HepG2 (cell line): Measurements from ENCODE around the gene MCAT. TPM values are rescaled to one million over a fixed set of nuclear protein-coding genes. Genes with fewer than 3 reads are reported as not detected.

Source experiments
- MTF2 ChIP-seq: sonication (generic); formaldehyde crosslinking; IDR thresholded peaks from 2 replicates; pipeline ENCODE4 v1.5.0; 2020; ENCODE audit warnings: missing genetic modification reagents, borderline replicate concordance
- RFX5 ChIP-seq: IDR thresholded peaks from 2 replicates; pipeline ENCODE4 v1.6.1; 2011; ENCODE audit warnings: low read depth, low read length, improper control_type of control experiment
- ZNF234 ChIP-seq: sonication (generic); formaldehyde crosslinking; conservative IDR thresholded peaks from 2 replicates; pipeline ENCODE4 v1.5.1; 2020; ENCODE audit warnings: mild to moderate bottlenecking, missing genetic modification reagents
- ZNF335 ChIP-seq: sonication (generic); formaldehyde crosslinking; IDR thresholded peaks from 2 replicates; pipeline ENCODE4 v1.4.0; 2020; ENCODE audit warnings: missing genetic modification reagents
- polyA plus RNA-seq, 8 experiments: library from polyadenylated mRNA; depleted of rRNA in 3 of 8; stranded (reverse) in 7 of 8; unstranded in 1 of 8; fragments of >200 nt; fragmentation: Illumina TruSeq in 4 of 8; extraction: Trizol in 4 of 8; gene quantifications; 2 replicates each; pipeline versions ENCODE4 v1.2.1 to v1.2.3, GENCODE V29; 2011 to 2016; ENCODE audit warnings: low read depth in 4 of 8, missing spikeins in 1 of 8, mixed read lengths in 1 of 8; ENCODE audit not compliant: insufficient read depth in 1 of 8
- total RNA-seq, 5 experiments: library from RNA; depleted of rRNA; stranded (reverse); fragments of >200 nt; fragmentation: Illumina TruSeq; extraction: Trizol; gene quantifications; 2 replicates each; pipeline ENCODE4 v1.2.3, GENCODE V29; 2016; ENCODE audit warnings: low read depth in 1 of 5
- TF ChIP-seq, protein P1 (sequence below): sonication (generic); formaldehyde crosslinking; IDR thresholded peaks from 2 replicates; pipeline ENCODE4 v1.5.0; 2020; ENCODE audit warnings: mild to moderate bottlenecking, missing genetic modification reagents, borderline replicate concordance
- TF ChIP-seq, protein P2 (sequence below): sonication (generic); formaldehyde crosslinking; IDR thresholded peaks from 2 replicates; pipeline ENCODE4 v1.8.0; 2022; ENCODE audit warnings: missing genetic modification reagents, low read depth, mild to moderate bottlenecking, borderline replicate concordance
- TF ChIP-seq, protein P3 (sequence below): sonication (generic); formaldehyde crosslinking; IDR thresholded peaks from 2 replicates; pipeline ENCODE4 v1.5.1; 2020; ENCODE audit warnings: mild to moderate bottlenecking, missing genetic modification reagents, borderline replicate concordance
- TF ChIP-seq, protein P4 (sequence below): IDR thresholded peaks from 2 replicates; pipeline ENCODE4 v1.6.1; 2016; ENCODE audit warnings: low read depth, control low read depth
- TF ChIP-seq, protein P5 (sequence below): sonication (generic); formaldehyde crosslinking; IDR thresholded peaks from 2 replicates; pipeline ENCODE4 v1.4.0; 2020; ENCODE audit warnings: missing genetic modification reagents, mild to moderate bottlenecking, borderline replicate concordance

The MCAT gene
- total and polyA plus RNA-seq, 2 of the 13 experiments (the other 11 are each of a cell fraction or from before 2014, with no cell fraction given) = 9.3 to 16.7 TPM

DNA sequence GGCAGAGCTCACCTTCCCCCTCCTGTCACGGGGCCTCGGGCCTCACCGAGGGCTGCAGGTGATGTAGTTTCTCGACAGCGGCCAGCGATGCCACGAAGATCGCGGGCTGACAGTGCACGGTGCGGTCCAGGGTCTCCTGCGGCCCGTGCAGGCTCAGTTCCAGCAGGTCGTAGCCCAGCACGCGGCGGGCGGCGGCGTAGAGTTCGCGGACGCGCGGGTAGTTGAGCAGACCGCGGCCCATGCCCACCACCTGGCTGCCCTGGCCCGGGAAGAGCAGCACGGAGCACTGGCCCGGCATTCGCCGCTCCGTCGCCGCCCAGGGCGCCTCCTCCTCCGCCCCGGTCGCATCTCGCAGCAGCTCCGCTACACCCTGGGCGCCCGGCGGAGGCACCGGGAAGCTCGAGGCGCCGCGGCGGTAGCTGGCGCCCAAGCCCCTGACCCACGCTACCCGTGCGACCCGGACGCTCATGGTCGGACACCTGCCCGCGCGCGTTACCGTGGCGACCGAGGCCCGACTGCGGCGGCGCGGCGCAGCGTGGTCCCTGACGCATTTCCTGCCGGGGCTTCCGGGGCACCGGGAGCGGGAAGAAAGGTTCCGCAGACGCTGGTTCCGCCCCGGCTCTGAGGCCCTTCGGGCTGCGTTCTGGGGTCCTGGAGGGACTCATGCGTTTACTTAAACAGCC lies at the start of gene MCAT (continued):
- TF ChIP-seq, protein P1, sequence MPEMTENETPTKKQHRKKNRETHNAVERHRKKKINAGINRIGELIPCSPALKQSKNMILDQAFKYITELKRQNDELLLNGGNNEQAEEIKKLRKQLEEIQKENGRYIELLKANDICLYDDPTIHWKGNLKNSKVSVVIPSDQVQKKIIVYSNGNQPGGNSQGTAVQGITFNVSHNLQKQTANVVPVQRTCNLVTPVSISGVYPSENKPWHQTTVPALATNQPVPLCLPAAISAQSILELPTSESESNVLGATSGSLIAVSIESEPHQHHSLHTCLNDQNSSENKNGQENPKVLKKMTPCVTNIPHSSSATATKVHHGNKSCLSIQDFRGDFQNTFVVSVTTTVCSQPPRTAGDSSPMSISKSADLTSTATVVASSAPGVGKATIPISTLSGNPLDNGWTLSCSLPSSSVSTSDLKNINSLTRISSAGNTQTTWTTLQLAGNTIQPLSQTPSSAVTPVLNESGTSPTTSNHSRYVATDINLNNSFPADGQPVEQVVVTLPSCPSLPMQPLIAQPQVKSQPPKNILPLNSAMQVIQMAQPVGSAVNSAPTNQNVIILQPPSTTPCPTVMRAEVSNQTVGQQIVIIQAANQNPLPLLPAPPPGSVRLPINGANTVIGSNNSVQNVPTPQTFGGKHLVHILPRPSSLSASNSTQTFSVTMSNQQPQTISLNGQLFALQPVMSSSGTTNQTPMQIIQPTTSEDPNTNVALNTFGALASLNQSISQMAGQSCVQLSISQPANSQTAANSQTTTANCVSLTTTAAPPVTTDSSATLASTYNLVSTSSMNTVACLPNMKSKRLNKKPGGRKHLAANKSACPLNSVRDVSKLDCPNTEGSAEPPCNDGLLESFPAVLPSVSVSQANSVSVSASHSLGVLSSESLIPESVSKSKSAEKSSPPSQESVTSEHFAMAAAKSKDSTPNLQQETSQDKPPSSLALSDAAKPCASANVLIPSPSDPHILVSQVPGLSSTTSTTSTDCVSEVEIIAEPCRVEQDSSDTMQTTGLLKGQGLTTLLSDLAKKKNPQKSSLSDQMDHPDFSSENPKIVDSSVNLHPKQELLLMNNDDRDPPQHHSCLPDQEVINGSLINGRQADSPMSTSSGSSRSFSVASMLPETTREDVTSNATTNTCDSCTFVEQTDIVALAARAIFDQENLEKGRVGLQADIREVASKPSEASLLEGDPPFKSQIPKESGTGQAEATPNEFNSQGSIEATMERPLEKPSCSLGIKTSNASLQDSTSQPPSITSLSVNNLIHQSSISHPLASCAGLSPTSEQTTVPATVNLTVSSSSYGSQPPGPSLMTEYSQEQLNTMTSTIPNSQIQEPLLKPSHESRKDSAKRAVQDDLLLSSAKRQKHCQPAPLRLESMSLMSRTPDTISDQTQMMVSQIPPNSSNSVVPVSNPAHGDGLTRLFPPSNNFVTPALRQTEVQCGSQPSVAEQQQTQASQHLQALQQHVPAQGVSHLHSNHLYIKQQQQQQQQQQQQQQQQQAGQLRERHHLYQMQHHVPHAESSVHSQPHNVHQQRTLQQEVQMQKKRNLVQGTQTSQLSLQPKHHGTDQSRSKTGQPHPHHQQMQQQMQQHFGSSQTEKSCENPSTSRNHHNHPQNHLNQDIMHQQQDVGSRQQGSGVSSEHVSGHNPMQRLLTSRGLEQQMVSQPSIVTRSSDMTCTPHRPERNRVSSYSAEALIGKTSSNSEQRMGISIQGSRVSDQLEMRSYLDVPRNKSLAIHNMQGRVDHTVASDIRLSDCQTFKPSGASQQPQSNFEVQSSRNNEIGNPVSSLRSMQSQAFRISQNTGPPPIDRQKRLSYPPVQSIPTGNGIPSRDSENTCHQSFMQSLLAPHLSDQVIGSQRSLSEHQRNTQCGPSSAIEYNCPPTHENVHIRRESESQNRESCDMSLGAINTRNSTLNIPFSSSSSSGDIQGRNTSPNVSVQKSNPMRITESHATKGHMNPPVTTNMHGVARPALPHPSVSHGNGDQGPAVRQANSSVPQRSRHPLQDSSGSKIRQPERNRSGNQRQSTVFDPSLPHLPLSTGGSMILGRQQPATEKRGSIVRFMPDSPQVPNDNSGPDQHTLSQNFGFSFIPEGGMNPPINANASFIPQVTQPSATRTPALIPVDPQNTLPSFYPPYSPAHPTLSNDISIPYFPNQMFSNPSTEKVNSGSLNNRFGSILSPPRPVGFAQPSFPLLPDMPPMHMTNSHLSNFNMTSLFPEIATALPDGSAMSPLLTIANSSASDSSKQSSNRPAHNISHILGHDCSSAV (CRISPR knock-in tag) = no peak
- TF ChIP-seq, protein P2, sequence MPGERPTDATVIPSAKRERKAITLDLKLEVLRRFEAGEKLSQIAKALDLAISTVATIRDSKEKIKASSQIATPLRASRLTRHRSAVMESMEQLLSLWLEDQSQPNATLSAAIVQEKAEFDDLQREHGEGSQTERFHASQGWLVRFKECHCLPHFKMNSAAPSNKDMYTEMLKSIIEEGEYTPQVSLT = no peak
- TF ChIP-seq, protein P3, sequence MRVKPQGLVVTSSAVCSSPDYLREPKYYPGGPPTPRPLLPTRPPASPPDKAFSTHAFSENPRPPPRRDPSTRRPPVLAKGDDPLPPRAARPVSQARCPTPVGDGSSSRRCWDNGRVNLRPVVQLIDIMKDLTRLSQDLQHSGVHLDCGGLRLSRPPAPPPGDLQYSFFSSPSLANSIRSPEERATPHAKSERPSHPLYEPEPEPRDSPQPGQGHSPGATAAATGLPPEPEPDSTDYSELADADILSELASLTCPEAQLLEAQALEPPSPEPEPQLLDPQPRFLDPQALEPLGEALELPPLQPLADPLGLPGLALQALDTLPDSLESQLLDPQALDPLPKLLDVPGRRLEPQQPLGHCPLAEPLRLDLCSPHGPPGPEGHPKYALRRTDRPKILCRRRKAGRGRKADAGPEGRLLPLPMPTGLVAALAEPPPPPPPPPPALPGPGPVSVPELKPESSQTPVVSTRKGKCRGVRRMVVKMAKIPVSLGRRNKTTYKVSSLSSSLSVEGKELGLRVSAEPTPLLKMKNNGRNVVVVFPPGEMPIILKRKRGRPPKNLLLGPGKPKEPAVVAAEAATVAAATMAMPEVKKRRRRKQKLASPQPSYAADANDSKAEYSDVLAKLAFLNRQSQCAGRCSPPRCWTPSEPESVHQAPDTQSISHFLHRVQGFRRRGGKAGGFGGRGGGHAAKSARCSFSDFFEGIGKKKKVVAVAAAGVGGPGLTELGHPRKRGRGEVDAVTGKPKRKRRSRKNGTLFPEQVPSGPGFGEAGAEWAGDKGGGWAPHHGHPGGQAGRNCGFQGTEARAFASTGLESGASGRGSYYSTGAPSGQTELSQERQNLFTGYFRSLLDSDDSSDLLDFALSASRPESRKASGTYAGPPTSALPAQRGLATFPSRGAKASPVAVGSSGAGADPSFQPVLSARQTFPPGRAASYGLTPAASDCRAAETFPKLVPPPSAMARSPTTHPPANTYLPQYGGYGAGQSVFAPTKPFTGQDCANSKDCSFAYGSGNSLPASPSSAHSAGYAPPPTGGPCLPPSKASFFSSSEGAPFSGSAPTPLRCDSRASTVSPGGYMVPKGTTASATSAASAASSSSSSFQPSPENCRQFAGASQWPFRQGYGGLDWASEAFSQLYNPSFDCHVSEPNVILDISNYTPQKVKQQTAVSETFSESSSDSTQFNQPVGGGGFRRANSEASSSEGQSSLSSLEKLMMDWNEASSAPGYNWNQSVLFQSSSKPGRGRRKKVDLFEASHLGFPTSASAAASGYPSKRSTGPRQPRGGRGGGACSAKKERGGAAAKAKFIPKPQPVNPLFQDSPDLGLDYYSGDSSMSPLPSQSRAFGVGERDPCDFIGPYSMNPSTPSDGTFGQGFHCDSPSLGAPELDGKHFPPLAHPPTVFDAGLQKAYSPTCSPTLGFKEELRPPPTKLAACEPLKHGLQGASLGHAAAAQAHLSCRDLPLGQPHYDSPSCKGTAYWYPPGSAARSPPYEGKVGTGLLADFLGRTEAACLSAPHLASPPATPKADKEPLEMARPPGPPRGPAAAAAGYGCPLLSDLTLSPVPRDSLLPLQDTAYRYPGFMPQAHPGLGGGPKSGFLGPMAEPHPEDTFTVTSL (CRISPR knock-in tag) = no peak
- TF ChIP-seq MTF2 (CRISPR knock-in tag) (no peak; the same call in 1 of the 2 replicates), RFX5 (no peak), ZNF234 (CRISPR knock-in tag) (no peak), ZNF335 (CRISPR knock-in tag) (peak; percentile 87; the same call in 1 of the 2 replicates)
- TF ChIP-seq, protein P4, sequence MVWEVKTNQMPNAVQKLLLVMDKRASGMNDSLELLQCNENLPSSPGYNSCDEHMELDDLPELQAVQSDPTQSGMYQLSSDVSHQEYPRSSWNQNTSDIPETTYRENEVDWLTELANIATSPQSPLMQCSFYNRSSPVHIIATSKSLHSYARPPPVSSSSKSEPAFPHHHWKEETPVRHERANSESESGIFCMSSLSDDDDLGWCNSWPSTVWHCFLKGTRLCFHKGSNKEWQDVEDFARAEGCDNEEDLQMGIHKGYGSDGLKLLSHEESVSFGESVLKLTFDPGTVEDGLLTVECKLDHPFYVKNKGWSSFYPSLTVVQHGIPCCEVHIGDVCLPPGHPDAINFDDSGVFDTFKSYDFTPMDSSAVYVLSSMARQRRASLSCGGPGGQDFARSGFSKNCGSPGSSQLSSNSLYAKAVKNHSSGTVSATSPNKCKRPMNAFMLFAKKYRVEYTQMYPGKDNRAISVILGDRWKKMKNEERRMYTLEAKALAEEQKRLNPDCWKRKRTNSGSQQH (CRISPR knock-in tag) = no peak
- TF ChIP-seq, protein P5, sequence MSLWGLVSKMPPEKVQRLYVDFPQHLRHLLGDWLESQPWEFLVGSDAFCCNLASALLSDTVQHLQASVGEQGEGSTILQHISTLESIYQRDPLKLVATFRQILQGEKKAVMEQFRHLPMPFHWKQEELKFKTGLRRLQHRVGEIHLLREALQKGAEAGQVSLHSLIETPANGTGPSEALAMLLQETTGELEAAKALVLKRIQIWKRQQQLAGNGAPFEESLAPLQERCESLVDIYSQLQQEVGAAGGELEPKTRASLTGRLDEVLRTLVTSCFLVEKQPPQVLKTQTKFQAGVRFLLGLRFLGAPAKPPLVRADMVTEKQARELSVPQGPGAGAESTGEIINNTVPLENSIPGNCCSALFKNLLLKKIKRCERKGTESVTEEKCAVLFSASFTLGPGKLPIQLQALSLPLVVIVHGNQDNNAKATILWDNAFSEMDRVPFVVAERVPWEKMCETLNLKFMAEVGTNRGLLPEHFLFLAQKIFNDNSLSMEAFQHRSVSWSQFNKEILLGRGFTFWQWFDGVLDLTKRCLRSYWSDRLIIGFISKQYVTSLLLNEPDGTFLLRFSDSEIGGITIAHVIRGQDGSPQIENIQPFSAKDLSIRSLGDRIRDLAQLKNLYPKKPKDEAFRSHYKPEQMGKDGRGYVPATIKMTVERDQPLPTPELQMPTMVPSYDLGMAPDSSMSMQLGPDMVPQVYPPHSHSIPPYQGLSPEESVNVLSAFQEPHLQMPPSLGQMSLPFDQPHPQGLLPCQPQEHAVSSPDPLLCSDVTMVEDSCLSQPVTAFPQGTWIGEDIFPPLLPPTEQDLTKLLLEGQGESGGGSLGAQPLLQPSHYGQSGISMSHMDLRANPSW (CRISPR knock-in tag) = no peak; the same call in 1 of the 2 replicates
